HUES6 (cell line): Measurements from ENCODE around the gene IGF2BP2.
"Not testable (repeated sequence)": the region's sequence is repeated elsewhere in the genome, so short reads cannot be mapped to it uniquely, and the experiment has no call there.

Experiments used
- H3K27ac ChIP-seq: 2 replicates; pipeline ENCODE4 v1.7.0; 2013; ENCODE audit warnings: low read depth, mild to moderate bottlenecking, low read length, inconsistent platforms
- H3K27me3 ChIP-seq: 2 replicates; pipeline ENCODE4 v1.6.1; 2013; ENCODE audit warnings: low read length; ENCODE audit not compliant: control insufficient read depth, insufficient read depth
- H3K36me3 ChIP-seq: 2 replicates; pipeline ENCODE4 v1.6.1; 2013; ENCODE audit warnings: low read length; ENCODE audit not compliant: control insufficient read depth, insufficient read depth
- H3K4me1 ChIP-seq: 2 replicates; pipeline ENCODE4 v1.6.1; 2013; ENCODE audit warnings: low read length; ENCODE audit not compliant: control insufficient read depth, insufficient read depth
- H3K4me3 ChIP-seq: 2 replicates; pipeline ENCODE4 v1.5.1; 2013; ENCODE audit warnings: low read depth, low read length
- H3K9ac ChIP-seq: one replicate; pipeline ENCODE4 v1.6.1; 2013; ENCODE audit warnings: mild to moderate bottlenecking, low read length
- H3K9me3 ChIP-seq: 2 replicates; pipeline ENCODE4 v1.6.1; 2013; ENCODE audit warnings: low read depth, low read length; ENCODE audit not compliant: control insufficient read depth, insufficient read depth

IGF2BP2 gene

GRCh38 chr3:185797108-185797881 is 27.5 kb downstream of the IGF2BP2 start:
- Histone ChIP-seq H3K9me3 (no peaks in the 10 kb centered on the region), H3K27me3 (no peaks in the 10 kb centered on the region), H3K4me3 (no peak overlapping the region), H3K27ac (no peak overlapping the region), H3K4me1 (peaks cover 46% of the 10 kb centered on the region), H3K36me3 (no peaks in the 10 kb centered on the region), H3K9ac (no peak overlapping the region)

- H3K36me3 ChIP-seq, result no peaks in the 10 kb centered on the region
- H3K27me3 ChIP-seq, result no peaks in the 10 kb centered on the region
- no peak overlapping the region for H3K27ac ChIP-seq
- H3K9ac ChIP-seq, result no peak overlapping the region
- H3K4me3 ChIP-seq, result no peak overlapping the region
- no peaks in the 10 kb centered on the region for H3K9me3 ChIP-seq
- H3K4me1 ChIP-seq, result peaks cover 46% of the 10 kb centered on the region
These were observed 28.3 kb downstream of the IGF2BP2 start for GRCh38 chr3:185796431-185797107.

GRCh38 chr3:185793381-185793780 is 31.5 kb downstream of the IGF2BP2 start:
- H3K36me3 ChIP-seq, result no peaks in the 10 kb centered on the region
- H3K27ac ChIP-seq, result no peak overlapping the region
- H3K4me1 ChIP-seq, result peaks cover 65% of the 10 kb centered on the region
- H3K9ac ChIP-seq, result no peak overlapping the region
- no peaks in the 10 kb centered on the region for H3K9me3 ChIP-seq
- H3K4me3 ChIP-seq, result no peak overlapping the region
- H3K27me3 ChIP-seq, result no peaks in the 10 kb centered on the region

- Histone ChIP-seq H3K27ac (no peak overlapping the region), H3K36me3 (no peaks in the 10 kb centered on the region), H3K9ac (no peak overlapping the region), H3K4me1 (peaks cover 63% of the 10 kb centered on the region), H3K4me3 (no peak overlapping the region), H3K9me3 (no peaks in the 10 kb centered on the region), H3K27me3 (no peaks in the 10 kb centered on the region)
These were observed 31.9 kb downstream of the IGF2BP2 start for GRCh38 chr3:185792955-185793354.

- Histone ChIP-seq H3K9ac (peak overlapping the region; percentile 54), H3K36me3 (no peaks in the 10 kb centered on the region; the same call in 1 of the 2 replicates), H3K4me1 (peaks cover 68% of the 10 kb centered on the region), H3K27me3 (no peaks in the 10 kb centered on the region), H3K27ac (peak overlapping the region; percentile 92), H3K9me3 (no peaks in the 10 kb centered on the region), H3K4me3 (peak overlapping the region; percentile 19)
These were observed 34.7 kb downstream of the IGF2BP2 start for GRCh38 chr3:185789891-185790830.

- H3K9ac ChIP-seq, result peak overlapping the region; percentile 24
- peak overlapping the region; percentile 92 for H3K27ac ChIP-seq
- H3K4me1 ChIP-seq, result peaks cover 77% of the 10 kb centered on the region
- no peak overlapping the region for H3K4me3 ChIP-seq
- no peaks in the 10 kb centered on the region for H3K27me3 ChIP-seq
- no peaks in the 10 kb centered on the region for H3K9me3 ChIP-seq
- H3K36me3 ChIP-seq, result peaks cover 6% of the 10 kb centered on the region; the same call in 1 of the 2 replicates
These were observed 35.7 kb downstream of the IGF2BP2 start for GRCh38 chr3:185789134-185789533.

- no peaks in the 10 kb centered on the region for H3K9me3 ChIP-seq
- H3K27me3 ChIP-seq, result no peaks in the 10 kb centered on the region
- H3K9ac ChIP-seq, result no peak overlapping the region
- peaks cover 6% of the 10 kb centered on the region; the same call in 1 of the 2 replicates for H3K36me3 ChIP-seq
- no peak overlapping the region for H3K4me3 ChIP-seq
- peaks cover 77% of the 10 kb centered on the region for H3K4me1 ChIP-seq
- H3K27ac ChIP-seq, result no peak overlapping the region
These were observed 36.5 kb downstream of the IGF2BP2 start for GRCh38 chr3:185788292-185788691.

GRCh38 chr3:185786956-185787877 is 37.6 kb downstream of the IGF2BP2 start:
- no peaks in the 10 kb centered on the region for H3K9me3 ChIP-seq
- peaks cover 81% of the 10 kb centered on the region for H3K4me1 ChIP-seq
- peak overlapping the region; percentile 72 for H3K9ac ChIP-seq
- H3K27ac ChIP-seq, result peak overlapping the region; percentile 98
- no peaks in the 10 kb centered on the region for H3K27me3 ChIP-seq
- peaks cover 10% of the 10 kb centered on the region; the same call in 1 of the 2 replicates for H3K36me3 ChIP-seq
- peak overlapping the region; percentile 42 for H3K4me3 ChIP-seq

- H3K9ac ChIP-seq, result peak overlapping the region; percentile 72
- peak overlapping the region; percentile 98 for H3K27ac ChIP-seq
- H3K4me1 ChIP-seq, result peaks cover 84% of the 10 kb centered on the region
- H3K9me3 ChIP-seq, H3K27me3 ChIP-seq, H3K36me3 ChIP-seq: not testable (repeated sequence)
- peak overlapping the region; percentile 42 for H3K4me3 ChIP-seq
These were observed 38.6 kb downstream of the IGF2BP2 start for GRCh38 chr3:185786258-185786657.

- Histone ChIP-seq H3K36me3 (peaks cover 10% of the 10 kb centered on the region; the same call in 1 of the 2 replicates), H3K4me3 (no peak overlapping the region), H3K27ac (no peak overlapping the region), H3K9me3 (no peaks in the 10 kb centered on the region), H3K27me3 (no peaks in the 10 kb centered on the region), H3K4me1 (peaks cover 86% of the 10 kb centered on the region), H3K9ac (no peak overlapping the region)
These were observed 40.5 kb downstream of the IGF2BP2 start for GRCh38 chr3:185784317-185784716.
